Stimulated activated CD4-positive, alpha-beta T cell treated with anti-CD3 and anti-CD28 coated beads, Interleukin-12 subunit alpha, Interleukin-12 subunit beta, amount 100 ng/mL, for 4 hours (primary cell): ENCODE data around the gene OTUD1.
A peak's percentile ranks its signal among the peaks of the same experiment; 100 is the strongest.

ENCODE experiments used
- DNase-seq: peaks from one replicate; pipeline ENCODE4 v3.0.0-alpha.2; 2020

The OTUD1 gene

DNA sequence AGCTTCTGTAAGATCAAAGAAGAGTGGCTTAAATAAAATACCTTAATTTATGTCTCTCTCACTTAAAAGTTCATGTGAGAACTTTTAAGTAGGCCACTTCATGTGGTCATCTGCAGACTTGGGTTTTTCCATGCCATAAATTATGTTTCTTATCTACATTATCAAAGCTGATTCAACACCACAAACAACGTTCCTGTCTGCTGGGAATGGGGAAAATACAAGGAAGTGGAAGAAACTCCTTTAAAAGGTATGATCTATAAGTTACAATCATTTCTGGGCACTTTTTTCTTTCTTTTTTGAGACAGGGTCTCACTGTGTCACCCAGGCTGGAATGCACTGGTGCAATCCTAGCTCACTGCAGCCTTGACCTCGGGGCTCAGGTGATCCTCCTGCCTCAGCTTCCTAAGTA, 16.9 kb upstream of the OTUD1 start:
- DNase-seq = no peak

DNA sequence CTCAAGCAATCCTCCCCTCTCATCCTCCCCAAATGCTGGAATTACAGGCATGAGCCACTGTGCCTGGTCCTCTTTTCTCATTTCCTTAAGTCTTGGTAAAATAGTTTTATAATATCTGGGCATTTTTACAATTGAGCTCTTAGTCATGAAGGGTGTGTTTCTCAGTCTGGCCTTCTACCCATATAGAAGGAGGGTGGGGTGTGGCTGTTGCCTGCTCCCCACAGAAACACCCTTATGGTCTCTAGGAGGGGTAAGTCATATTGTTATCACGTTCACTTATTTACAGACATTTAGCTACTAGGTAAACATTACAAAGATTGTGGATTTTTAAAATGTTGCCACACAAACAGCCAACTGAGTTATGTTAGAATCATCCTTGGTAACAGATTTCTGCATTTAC, 6.7 kb upstream of the OTUD1 start:
- no peak for DNase-seq

DNA sequence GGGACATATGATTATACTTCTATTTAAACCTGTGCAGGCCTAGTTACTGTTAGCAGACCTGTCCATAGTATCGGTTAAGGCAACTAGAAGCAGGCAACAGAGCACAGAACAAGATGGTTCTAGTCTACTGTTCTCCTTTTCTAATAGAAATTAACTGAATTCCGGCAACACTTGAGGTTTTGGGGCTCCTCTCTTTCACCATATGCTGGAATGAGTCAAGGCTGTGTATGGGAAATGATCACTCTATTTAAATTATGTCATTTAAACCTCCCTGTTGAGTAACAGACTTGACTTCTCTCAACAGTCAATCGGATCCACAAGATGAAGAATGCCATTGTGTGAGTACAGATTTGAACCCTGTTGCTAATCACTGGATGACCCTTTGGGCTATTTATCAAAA, 6.2 kb upstream of the OTUD1 start:
- DNase-seq = no peak

DNA sequence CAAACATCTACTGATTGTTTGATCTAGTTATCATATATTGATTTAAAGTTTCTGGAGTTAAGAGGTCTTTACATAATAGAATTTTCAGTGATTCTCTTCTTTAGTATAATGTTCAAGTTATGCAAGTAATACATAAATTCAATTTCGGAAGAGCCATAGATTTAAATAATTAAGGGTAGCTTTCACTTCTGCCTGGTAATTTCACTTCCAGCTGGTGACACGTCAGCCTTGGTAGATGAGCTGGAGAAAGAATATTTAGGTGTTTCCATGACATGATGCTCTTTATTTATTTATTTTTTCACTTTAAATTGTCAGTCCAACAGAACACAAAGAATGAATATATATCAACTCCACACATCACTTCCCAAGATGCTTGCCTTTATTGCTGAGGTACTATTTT, 5.2 kb upstream of the OTUD1 start:
- DNase-seq = no peak

DNA sequence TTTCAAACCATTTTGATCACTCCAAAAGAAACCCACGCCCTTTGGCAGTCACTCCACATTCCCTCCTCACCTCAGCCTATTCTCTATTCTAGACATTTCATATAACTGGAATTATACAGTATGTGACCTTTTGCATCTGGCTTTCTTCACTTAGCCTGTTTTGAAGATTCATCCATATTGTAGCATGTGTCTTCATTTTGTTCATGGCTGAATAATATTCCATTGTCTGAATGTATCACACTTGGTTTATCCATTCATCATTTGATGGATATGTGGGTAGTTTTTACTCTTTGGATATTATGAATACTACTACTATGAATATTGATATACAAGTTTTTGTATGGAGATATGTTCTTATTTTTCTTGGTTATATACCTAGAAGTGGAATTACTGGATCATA, 3.5 kb upstream of the OTUD1 start:
- DNase-seq = no peak

DNA sequence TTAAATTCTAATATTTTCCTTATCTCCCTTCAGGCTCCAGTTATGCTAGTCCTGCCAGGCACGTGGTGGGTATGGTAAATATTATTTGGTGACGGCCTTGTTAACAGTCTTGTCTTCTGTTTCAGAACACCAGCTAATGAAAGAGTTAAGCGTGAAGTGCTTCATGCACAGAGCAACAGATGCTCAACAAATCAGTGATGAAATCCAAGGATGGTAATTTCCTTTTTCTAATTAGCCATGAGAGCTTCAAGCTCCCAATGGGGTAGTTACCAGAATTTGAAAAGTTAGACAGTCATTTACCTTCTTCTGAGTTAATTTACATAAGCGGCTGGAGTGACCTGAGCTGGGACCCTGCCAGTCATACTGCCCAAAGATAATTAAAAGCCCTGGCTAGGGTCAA, 1.9 kb upstream of the OTUD1 start:
- no peak for DNase-seq

DNA sequence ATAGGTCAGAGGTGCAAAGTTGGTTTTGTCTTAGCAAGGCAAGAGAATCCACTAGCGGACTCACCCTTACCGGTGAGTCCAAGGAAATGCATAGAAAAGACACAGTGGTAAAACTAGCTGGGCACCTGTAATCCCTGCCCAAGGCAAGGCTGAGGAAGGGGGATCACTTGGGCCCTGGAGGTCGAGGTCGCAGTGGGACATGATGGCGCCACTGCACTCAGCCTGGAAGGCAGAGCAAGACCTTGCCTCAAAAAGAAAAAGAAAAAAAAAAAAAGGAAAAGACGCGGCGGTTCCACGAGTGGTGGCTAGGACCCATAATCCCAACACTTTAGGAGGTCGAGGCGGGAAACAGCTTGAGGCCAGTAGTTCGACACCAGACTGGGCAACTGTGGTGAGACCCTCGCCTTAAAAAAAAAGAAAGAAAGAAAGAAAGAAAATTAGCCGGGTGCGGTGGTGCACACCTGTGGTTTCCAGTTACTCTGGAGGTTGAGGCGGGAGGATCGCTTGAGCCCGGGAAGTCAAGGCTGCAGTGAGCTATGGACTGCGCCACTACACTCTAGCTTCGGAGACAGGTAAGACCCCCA, 820 bp upstream of the OTUD1 start:
- no peak for DNase-seq

DNA sequence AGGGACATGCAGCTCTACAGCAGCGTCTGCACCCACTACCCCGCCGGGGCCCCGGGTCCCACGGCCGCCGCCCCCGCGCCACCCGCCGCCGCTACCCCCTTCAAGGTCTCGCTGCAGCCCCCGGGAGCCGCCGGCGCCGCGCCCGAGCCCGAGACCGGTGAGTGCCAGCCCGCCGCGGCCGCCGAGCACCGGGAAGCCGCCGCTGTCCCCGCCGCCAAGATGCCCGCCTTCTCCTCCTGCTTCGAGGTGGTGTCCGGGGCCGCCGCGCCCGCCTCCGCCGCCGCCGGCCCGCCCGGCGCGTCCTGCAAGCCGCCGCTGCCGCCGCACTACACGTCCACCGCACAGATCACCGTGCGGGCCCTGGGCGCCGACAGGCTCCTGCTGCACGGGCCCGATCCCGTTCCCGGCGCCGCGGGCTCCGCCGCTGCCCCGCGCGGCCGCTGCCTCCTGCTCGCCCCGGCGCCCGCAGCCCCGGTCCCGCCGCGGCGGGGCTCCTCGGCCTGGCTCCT, 631 bp downstream of the OTUD1 start:
- DNase-seq = no peak

DNA sequence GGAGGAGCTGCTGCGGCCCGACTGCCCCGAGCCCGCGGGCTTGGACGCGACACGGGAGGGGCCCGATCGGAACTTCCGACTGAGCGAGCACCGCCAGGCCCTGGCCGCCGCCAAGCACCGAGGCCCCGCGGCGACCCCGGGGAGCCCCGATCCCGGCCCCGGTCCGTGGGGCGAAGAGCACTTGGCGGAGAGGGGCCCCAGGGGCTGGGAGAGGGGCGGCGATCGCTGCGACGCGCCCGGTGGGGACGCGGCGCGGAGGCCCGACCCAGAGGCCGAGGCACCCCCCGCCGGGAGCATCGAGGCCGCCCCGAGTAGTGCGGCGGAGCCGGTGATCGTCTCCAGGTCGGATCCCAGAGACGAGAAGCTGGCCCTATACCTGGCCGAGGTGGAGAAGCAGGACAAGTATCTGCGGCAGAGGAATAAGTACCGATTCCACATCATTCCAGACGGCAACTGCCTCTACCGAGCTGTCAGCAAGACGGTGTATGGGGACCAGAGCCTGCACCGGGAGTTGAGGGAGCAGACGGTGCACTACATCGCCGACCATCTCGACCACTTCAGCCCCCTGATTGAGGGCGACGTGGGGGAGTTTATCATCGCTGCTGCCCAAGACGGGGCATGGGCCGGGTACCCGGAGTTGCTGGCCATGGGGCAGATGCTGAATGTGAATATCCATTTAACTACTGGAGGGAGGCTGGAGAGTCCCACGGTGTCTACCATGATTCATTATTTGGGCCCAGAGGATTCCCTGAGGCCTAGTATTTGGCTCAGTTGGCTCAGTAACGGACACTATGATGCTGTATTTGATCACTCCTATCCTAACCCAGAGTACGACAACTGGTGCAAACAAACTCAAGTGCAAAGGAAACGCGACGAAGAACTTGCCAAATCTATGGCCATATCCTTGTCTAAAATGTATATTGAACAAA, 1.4 kb downstream of the OTUD1 start:
- peak; percentile 25 for DNase-seq

DNA sequence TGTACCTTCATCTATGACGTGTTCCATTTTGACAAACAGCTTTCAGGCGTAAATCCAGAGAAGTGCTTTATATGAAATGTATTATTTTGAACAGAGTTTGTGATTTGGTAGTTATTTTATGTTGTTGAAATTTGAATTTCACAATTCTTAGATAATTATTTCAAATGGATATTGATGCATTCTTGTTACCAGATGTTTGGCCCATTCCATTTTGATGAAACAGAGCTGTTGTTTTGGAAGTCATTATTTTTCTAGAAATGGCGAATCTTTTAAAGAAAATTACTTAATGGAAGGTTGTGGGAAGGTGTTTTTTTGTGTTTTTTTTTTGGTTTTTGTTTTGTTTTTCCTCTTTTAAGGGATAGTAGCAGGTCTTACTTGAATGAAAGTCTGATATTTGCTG, 2.4 kb downstream of the OTUD1 start:
- no peak for DNase-seq

DNA sequence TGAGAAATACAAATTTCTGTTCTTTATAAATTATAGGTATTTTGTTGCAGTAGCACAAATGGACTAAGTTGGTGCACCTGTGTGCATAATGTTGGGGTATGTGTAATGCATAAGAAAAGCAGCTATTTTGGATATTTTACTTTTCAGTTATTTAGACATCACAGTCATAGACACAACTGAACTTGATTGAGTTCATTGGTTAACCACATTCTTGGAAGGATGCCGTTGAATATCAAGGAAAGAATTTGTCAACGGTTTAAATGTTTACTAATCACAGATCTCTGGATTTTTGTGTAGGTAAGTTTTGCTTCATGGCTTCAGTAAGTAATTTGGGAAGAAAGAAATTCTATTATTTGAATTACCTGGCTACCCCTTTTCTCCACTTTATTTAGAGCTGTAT, 4.1 kb downstream of the OTUD1 start:
- no peak for DNase-seq

DNA sequence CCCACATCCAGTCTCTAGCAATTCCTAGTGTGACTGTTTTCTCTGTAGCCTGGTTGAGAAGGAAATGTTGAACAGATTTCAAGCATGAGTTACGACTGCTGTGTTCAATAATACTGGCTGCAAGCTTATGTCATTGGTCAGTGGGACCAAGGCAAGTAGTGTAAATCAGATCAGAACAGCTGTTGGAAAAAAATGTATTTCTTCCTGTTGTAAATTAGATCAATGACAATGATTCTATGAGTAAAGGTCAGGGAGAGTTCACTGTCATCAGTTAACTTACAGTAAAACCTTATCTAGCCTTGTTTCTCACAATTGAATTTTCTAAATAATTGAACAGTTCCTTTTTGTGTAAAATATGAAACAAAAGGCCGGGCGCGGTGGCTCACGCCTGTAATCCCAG, 6.7 kb downstream of the OTUD1 start:
- no peak for DNase-seq

DNA sequence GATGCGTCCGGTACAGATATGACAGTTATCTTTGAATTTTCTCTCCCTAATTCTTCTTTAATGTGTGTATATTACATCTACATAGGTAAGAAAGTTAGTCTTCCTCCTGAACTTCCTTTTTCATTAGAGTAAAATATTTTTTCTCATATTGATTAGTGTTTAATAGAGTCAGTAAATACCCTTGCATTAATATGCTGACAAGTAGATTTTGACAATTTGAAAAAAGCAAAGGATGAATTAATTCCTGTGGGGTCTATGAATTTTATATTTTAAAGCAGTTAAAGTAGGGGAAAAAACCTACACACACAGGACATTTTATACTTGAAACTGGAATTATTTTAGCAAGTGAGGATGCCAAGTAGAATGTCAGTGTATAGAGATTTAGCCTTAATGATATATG, 9.4 kb downstream of the OTUD1 start:
- no peak for DNase-seq

DNA sequence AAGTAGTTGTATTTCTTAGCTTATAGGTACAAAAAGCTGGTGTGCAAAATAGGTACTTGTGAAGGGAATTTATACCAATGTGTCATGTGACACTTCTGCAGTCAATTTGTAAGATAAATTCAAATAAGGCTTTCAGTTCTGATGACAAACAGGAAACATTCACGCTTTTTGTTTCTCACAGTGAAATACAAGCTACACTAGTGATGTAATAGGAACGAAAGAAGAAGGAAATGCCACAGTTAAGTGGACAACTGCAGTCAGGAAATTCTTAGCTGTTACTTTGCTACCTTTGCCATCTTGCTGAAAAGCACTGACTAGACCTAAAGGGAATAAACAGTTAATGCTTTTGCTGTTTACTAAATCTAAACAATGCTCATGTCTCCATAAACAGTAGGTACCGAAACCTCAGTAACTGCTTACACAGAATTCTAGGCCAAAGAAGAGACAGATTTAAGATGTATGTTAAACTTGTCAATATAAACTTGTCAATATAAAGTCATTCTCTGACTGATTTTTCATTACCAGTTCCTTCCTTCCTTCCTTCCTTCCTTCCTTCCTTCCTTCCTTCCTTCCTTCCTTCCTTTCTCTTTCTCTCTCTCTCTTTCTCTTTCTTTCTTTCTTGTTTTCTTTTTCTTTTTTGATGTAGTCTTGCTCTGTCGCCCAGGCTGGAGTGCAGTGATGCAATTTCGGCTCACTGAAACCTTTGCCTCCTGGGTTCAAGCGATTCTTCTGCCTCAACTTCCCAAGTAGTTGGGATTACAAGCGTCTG, 10.1 kb downstream of the OTUD1 start:
- no peak for DNase-seq

DNA sequence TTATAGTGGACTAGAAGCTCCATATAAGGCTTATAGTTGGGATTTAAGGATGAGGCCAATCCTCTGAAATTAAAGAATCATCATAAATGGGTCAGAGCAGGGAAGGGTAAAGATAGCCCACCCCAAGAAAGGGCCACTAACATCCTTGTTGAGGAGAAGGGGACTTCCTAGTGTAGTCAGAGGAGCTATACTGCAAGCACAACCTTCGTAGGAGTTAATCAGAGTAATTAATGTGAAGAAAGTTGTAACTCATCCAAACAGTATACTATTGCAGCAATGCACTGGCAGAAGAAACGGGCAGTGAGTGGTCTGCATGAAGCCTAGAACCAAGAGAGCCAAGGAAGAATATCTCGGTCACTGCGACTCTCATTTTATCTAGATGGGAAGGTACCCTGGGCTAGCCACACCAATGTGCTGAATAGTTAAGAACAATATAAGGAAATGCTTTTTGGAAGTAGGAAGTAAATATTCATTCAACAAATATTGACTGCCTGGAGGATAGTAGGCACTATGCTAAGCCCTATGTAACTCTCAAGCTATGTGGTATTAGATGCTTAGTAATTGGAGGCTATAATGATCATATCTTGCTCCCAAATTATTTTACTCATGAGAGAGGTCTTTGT, 13.3 kb downstream of the OTUD1 start:
- no peak for DNase-seq

DNA sequence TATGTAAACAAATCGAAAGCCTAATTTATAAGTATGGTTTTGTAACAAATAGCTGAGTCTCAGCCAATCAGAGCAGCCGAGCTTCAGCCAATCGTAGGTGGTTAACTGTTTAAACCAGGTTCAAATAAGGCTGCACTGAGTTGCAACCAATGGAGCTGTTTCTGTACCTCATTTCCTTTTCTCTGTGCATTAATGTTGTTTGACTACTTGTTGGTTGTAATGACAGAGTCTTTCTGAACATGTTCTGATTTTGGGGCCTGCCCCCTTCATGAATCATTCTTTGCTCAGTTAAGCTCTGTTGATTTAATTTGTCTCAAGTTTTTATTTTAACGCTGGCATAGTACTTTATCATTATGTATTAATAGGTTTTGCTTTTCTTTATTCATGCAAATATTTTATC, 14.6 kb downstream of the OTUD1 start:
- DNase-seq = no peak

DNA sequence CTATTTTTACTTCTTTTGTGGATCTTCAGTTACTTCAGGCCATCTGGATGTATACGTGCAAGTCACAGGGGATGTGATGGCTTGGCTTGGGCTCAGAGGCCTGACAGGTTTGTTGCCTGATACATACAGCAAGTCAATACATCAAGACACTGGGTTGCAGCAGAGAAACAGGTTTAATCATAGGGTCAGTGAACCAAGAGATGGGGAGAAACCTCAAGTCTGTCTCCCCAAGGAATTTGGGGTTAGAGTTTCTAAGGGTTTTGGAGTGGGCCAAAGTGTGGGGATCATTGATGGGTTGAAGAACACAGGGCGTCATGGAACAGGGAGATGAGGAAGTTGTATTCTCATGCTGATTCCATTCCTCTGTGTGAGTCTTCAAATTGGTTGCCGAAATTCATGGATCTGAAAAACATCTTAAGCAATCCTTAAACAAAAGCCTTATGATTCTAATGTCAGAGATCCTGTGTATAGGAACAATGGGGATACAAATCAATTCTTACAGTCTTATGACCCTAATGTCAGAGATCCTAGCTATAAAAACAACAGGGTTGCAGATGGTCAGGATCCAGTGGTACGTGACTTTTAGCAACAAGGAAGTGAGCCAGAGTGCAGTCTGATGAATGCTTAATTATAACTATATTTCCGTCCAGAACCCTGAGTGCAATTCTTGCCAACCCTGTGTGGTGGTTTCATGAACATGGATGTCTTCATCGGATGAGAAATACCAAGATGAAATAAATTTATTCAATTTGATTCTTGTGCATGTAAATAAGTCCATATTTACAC, 18.9 kb downstream of the OTUD1 start:
- DNase-seq = no peak

DNA sequence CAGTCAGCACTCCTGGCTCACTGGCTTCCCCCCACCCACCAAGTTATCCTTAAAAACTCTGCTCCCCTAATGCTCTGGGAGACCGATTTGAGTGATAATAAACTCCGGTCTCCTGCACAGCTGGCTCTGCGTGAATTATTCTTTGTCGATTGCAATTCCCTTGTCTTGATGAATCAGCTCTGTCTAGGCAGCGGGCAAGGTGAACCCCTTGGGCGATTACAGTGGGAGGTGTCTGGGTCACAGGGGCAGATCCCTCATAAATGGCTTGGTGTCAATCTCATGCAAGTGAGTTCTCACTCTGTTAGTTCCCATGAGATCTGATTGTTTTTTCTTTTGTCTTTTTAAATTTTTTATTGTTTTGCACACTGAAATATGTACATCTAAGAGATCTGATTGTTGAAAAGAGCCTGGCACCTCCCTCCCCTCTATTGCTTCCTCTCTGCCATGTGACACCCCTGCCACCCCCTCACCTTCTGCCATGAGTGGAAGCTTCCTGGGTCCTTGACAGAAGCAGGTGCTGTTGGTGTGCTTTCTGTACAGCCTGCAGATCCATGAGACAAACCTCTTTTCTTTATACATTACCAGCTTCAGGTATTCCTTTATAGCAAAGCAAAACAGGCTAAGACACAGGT, 20.5 kb downstream of the OTUD1 start:
- DNase-seq = no peak

DNA sequence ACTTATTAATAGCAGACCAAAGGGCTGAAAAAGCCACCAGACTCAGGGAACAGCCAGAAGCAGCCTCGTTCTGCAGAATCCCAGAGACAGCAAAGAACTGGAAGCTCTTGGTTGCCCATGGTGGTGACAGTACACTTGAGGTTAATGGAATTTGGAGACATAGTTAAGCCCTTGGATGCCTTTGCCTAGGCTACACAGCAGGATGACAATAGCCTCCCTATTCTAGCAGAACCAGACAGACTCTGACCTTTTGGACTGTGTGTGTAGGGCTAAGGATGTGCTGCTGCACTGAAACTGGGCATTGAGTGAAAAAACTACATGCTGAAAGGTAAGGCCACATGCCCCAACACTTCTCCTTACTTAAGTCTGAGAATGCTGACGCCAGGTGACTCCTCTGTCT, 22.7 kb downstream of the OTUD1 start:
- DNase-seq = no peak

DNA sequence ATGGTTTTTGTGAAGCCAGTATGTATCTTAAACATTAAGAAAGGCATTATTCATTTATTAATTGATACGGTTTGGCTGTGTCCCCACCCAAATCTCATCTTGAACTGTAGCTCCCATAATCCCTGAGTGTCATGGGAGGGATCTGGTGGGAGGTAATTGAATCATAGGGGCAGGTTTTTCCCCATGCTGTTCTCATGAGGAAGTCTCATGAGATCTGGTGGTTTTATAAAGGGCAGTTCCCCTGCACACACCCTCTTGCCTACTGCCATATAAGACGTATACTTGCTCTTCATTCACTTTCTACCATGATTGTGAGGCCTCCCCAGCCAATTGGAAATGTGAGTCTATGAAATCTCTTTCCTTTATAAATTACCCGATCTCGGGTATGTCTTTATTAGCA, 28.1 kb downstream of the OTUD1 start:
- DNase-seq = no peak

DNA sequence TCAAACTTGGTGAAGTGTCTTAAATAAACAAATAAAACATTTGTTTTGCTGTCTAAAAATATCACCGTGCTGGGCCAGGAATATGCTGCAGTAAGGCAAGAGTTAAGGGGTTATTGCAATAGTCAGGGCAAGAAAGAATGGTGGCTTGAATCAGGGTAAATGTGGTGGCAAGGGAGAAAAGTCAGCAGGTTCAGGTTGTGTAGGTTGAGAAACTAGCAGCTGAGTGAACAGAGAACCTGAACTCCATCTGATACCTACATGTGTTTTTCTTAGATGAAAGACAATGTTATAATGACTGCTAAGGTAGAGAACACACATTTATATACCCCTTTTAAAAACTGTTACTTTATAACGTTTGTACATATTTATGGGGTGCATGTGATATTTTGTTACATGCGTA, 28.7 kb downstream of the OTUD1 start:
- no peak for DNase-seq
